Measurements from ENCODE around the gene NELL1. TPM values are rescaled to one million over a fixed set of nuclear protein-coding genes. Genes with fewer than 3 reads are reported as not detected.

The NELL1 gene
- total and polyA plus RNA-seq, 7 donors = 0.34 to 1.1 (median 0.62) TPM; not detected in 3

GRCh38 chr11:21566521-21567117, 897.2 kb downstream of the NELL1 start:
- H3K27ac ChIP-seq = no peak overlapping the region
- 38 to 80% methylated on average over 2 of the region's 2 CpGs for WGBS, 2 donors
- no peaks in the 10 kb centered on the region for H3K9me3 ChIP-seq
- no peak overlapping the region for H3K4me3 ChIP-seq
- intact Hi-C loops (cut with DNase I) = no loop called here
- no peaks in the 10 kb centered on the region for H3K27me3 ChIP-seq
- no peak for DNase-seq
- H3K36me3 ChIP-seq = no peaks in the 10 kb centered on the region
- no peak for TF ChIP-seq CTCF (IDR thresholded peaks at IDR 0.05)
- TF ChIP-seq POLR2AphosphoS5 (IDR thresholded peaks at IDR 0.05) = no peak
- no peak for TF ChIP-seq EP300 (IDR thresholded peaks at IDR 0.05)
- TF ChIP-seq POLR2A (IDR thresholded peaks at IDR 0.05) = no peak
- peaks cover 0 to 13% (median 0%) of the 10 kb centered on the region in 4 donors for H3K4me1 ChIP-seq

GRCh38 chr11:21567645-21568290, 898.4 kb downstream of the NELL1 start:
- TF ChIP-seq CTCF (IDR thresholded peaks at IDR 0.05) (no peak), POLR2A (IDR thresholded peaks at IDR 0.05) (no peak), POLR2AphosphoS5 (IDR thresholded peaks at IDR 0.05) (no peak), EP300 (IDR thresholded peaks at IDR 0.05) (no peak)
- no peaks in the 10 kb centered on the region for H3K36me3 ChIP-seq
- H3K4me3 ChIP-seq = no peak overlapping the region
- H3K27me3 ChIP-seq = no peaks in the 10 kb centered on the region
- H3K9me3 ChIP-seq = no peaks in the 10 kb centered on the region
- WGBS, 2 donors = 57 to 70% methylated on average over 3 of the region's 3 CpGs
- H3K4me1 ChIP-seq = peaks cover 0 to 13% (median 0%) of the 10 kb centered on the region in 4 donors
- DNase-seq = no peak
- H3K27ac ChIP-seq = no peak overlapping the region
- intact Hi-C loops (cut with DNase I) = no loop called here

- WGBS, 2 donors = 75 to 82% methylated on average over 1 of the region's 1 CpG
- Histone ChIP-seq H3K9me3 (no peaks in the 10 kb centered on the region), H3K27me3 (no peaks in the 10 kb centered on the region), H3K4me3 (no peak overlapping the region), H3K27ac (no peak overlapping the region), H3K36me3 (no peaks in the 10 kb centered on the region), H3K4me1 (no peaks in the 10 kb centered on the region)
- intact Hi-C loops (cut with DNase I) = no loop called here
- TF ChIP-seq POLR2AphosphoS5 (IDR thresholded peaks at IDR 0.05) = no peak
- TF ChIP-seq CTCF (IDR thresholded peaks at IDR 0.05) = no peak
- no peak for DNase-seq
Measured at GRCh38 chr11:21572210-21572609, 902.8 kb downstream of the NELL1 start.

- H3K4me1 ChIP-seq = no peaks in the 10 kb centered on the region
- no peak overlapping the region for H3K27ac ChIP-seq
- no peak overlapping the region for H3K4me3 ChIP-seq
- H3K36me3 ChIP-seq = no peaks in the 10 kb centered on the region
- H3K27me3 ChIP-seq = no peaks in the 10 kb centered on the region
- H3K9me3 ChIP-seq = no peaks in the 10 kb centered on the region
- 90 to 93% methylated on average over 1 of the region's 1 CpG for WGBS, 2 donors
- TF ChIP-seq EP300 (IDR thresholded peaks at IDR 0.05) (no peak), POLR2A (IDR thresholded peaks at IDR 0.05) (no peak), POLR2AphosphoS5 (IDR thresholded peaks at IDR 0.05) (no peak), CTCF (IDR thresholded peaks at IDR 0.05) (no peak)
- intact Hi-C loops (cut with DNase I) = no loop called here
- no peak for DNase-seq
Measured at GRCh38 chr11:21582791-21583190, 913.4 kb downstream of the NELL1 start.
